Gastrocnemius medialis (tissue), 4 donors: ENCODE measurements around the gene DMRT1. TPM values are rescaled to one million over a fixed set of nuclear protein-coding genes. Genes with fewer than 3 reads are reported as not detected.

Experiments used
- ATAC-seq, 2 donors: fragments of 150-250 bp; one replicate each; pipeline ENCODE4 v1.9.1; 2016
- DNase-seq, 2 donors: peaks; one replicate each; pipeline ENCODE4 v3.0.0-alpha.2; 2019
- H3K27ac ChIP-seq, 4 donors: fragments of 200-600 bp; sonication (generic); 1 replicate in 1 of 4; 2 replicates in 3 of 4; pipeline ENCODE4 v1.5.1; 2016 to 2018; ENCODE audit warnings: mild to moderate bottlenecking in 2 of 4, moderate library complexity in 1 of 4
- H3K27me3 ChIP-seq, 3 donors: fragments of 200-600 bp; sonication (generic) in 2 of 3; 1 replicate in 1 of 3; 2 replicates in 2 of 3; pipeline versions ENCODE4 v1.5.1 to v1.6.0; 2016 to 2019; ENCODE audit warnings: mild to moderate bottlenecking in 1 of 3, moderate library complexity in 1 of 3
- H3K36me3 ChIP-seq, 2 donors: fragments of 200-600 bp; sonication (generic) in 1 of 2; one replicate each; pipeline ENCODE4 v1.5.1; 2017 to 2018
- H3K4me1 ChIP-seq, 2 donors: fragments of 200-600 bp; sonication (generic) in 1 of 2; one replicate each; pipeline ENCODE4 v1.5.1; 2016 to 2017; ENCODE audit warnings: mild to moderate bottlenecking in 2 of 2
- H3K4me3 ChIP-seq, 4 donors: fragments of 200-600 bp; sonication (generic) in 3 of 4; 1 replicate in 1 of 4; 2 replicates in 3 of 4; pipeline ENCODE4 v1.5.1; 2016 to 2019; ENCODE audit warnings: mild to moderate bottlenecking in 2 of 4
- H3K9me3 ChIP-seq, 3 donors: fragments of 200-600 bp; sonication (generic) in 2 of 3; 1 replicate in 1 of 3; 2 replicates in 2 of 3; pipeline ENCODE4 v1.5.1; 2016 to 2019
- POLR2A ChIP-seq, 2 donors: fragments of 450-650 bp; IDR thresholded peaks; one replicate each; pipeline ENCODE4 v1.6.1; 2017; ENCODE audit warnings: antibody characterized with exemption in 2 of 2, mild to moderate bottlenecking in 2 of 2, moderate library complexity in 2 of 2
- in situ Hi-C, 4 donors: fragments of 200-750 bp; cut with MboI; loops; one replicate each; pipeline versions ENCODE4 v1.15.0 to v1.8.0; 2017; ENCODE audit warnings: low sequenced_read_pairs in 4 of 4
- intact Hi-C: fragments of 100-400 bp; cut with DNase I; formaldehyde crosslinking; loops from one replicate; pipeline ENCODE4 v1.15.1; 2023; ENCODE audit warnings: low total_unique reads
- total RNA-seq, 4 donors: library from RNA; depleted of rRNA; stranded (reverse); fragments of >200 nt; gene quantifications; one replicate each; pipeline versions ENCODE4 v1.1.0 to v1.2.3, GENCODE V29; 2016
- TF ChIP-seq, protein P1 (sequence below), 5 experiments: fragments of 450-650 bp in 3 of 5; fragments of 200-600 bp in 2 of 5; sonication (generic) in 2 of 5; IDR thresholded peaks in 4 of 5; conservative IDR thresholded peaks in 1 of 5; 1 replicate in 4 of 5; 2 replicates in 1 of 5; pipeline ENCODE4 v1.5.1; 2016 to 2019; ENCODE audit warnings: antibody characterized with exemption in 5 of 5, mild to moderate bottlenecking in 3 of 5, moderate library complexity in 3 of 5

DMRT1 gene
- total RNA-seq, 4 donors from 2014 or later = 0.91 TPM; not detected in 3

DNA sequence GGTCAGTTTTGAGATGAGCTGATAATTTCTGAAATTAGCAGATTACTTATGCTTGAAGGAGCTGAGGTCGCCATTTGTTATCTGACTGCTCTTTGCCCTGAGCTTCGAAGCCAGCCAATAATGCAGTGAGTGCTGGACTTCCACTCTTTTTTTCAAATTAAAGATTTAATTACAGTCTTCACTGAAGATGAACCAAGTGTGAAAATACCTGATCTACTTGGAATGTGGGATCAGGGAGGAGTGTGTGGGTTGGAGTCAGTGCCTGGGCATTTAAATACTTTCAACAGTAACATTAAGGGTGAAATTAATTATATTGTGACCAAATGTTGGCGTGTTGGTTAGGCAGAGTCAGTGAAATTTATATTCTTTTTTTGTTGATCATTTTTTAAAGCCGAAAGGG is 111.0 kb downstream of the DMRT1 start:
- no peak for TF ChIP-seq POLR2A (IDR thresholded peaks at IDR 0.05)
- TF ChIP-seq, protein P1, sequence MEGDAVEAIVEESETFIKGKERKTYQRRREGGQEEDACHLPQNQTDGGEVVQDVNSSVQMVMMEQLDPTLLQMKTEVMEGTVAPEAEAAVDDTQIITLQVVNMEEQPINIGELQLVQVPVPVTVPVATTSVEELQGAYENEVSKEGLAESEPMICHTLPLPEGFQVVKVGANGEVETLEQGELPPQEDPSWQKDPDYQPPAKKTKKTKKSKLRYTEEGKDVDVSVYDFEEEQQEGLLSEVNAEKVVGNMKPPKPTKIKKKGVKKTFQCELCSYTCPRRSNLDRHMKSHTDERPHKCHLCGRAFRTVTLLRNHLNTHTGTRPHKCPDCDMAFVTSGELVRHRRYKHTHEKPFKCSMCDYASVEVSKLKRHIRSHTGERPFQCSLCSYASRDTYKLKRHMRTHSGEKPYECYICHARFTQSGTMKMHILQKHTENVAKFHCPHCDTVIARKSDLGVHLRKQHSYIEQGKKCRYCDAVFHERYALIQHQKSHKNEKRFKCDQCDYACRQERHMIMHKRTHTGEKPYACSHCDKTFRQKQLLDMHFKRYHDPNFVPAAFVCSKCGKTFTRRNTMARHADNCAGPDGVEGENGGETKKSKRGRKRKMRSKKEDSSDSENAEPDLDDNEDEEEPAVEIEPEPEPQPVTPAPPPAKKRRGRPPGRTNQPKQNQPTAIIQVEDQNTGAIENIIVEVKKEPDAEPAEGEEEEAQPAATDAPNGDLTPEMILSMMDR (IDR thresholded peaks at IDR 0.05 in 4 of 5, conservative IDR thresholded peaks at IDR 0.05 in 1 of 5) = no peak

GRCh38 chr9:959105-959504 is 117.6 kb downstream of the DMRT1 start:
- Histone ChIP-seq H3K36me3 (no peaks in the 10 kb centered on the region), H3K9me3 (no peaks in the 10 kb centered on the region), H3K4me1 (no peaks in the 10 kb centered on the region), H3K27ac (no peak overlapping the region), H3K4me3 (no peak overlapping the region), H3K27me3 (peaks cover 0 to 10% (median 0%) of the 10 kb centered on the region in 3 donors)
- in situ Hi-C loops = no loop called here
- ATAC-seq (no peak), DNase-seq (no peak)
- intact Hi-C loops = no loop called here
- TF ChIP-seq, protein P1 (IDR thresholded peaks at IDR 0.05 in 4 of 5, conservative IDR thresholded peaks at IDR 0.05 in 1 of 5) = no peak
- TF ChIP-seq POLR2A (IDR thresholded peaks at IDR 0.05) = no peak

More for the DNA sequence above, 111.0 kb downstream of the DMRT1 start:
- Histone ChIP-seq H3K27me3 (peaks cover 0 to 10% (median 7%) of the 10 kb centered on the region in 3 donors), H3K4me3 (no peak overlapping the region), H3K4me1 (no peaks in the 10 kb centered on the region), H3K36me3 (no peaks in the 10 kb centered on the region), H3K27ac (no peak overlapping the region), H3K9me3 (no peaks in the 10 kb centered on the region)
- in situ Hi-C loops = no loop called here
- ATAC-seq (no peak), DNase-seq (no peak)
- intact Hi-C loops = no loop called here

GRCh38 chr9:959914-960313 is 118.4 kb downstream of the DMRT1 start:
- no peak for ATAC-seq

DNA sequence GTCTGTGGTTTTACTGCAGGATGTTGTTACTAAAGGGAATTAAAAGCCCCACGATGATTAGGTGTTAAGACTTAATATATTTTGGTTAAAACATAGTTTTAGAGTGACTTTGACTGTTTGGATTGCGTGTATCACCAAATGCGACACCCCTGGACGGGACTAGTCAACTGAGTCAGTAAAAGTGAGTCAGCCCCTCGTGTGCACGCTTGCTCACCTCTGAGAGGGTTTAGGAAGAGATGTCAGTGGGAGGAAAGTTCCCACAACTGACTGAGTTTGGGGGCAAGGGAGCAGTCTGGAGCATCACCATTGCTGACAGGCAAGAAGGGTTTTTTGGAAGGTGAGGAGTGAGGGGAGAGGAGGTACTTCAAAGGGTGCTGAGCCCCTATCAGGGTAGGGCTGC is 120.5 kb downstream of the DMRT1 start:
- Histone ChIP-seq H3K36me3 (no peaks in the 10 kb centered on the region), H3K4me1 (no peaks in the 10 kb centered on the region), H3K9me3 (no peaks in the 10 kb centered on the region), H3K27me3 (peaks cover 0 to 14% (median 4%) of the 10 kb centered on the region in 3 donors), H3K4me3 (no peak overlapping the region), H3K27ac (no peak overlapping the region)
- TF ChIP-seq, protein P1 (IDR thresholded peaks at IDR 0.05 in 4 of 5, conservative IDR thresholded peaks at IDR 0.05 in 1 of 5) = no peak
- TF ChIP-seq POLR2A (IDR thresholded peaks at IDR 0.05) = no peak
- intact Hi-C loops = no loop called here
- DNase-seq (no peak), ATAC-seq (no peak)
- in situ Hi-C loops = no loop called here

More at GRCh38 chr9:959914-960313, 118.4 kb downstream of the DMRT1 start:
- DNase-seq = no peak
- Histone ChIP-seq H3K27ac (no peak overlapping the region), H3K4me1 (no peaks in the 10 kb centered on the region), H3K36me3 (no peaks in the 10 kb centered on the region), H3K9me3 (no peaks in the 10 kb centered on the region), H3K27me3 (peaks cover 0 to 13% (median 3%) of the 10 kb centered on the region in 3 donors), H3K4me3 (no peak overlapping the region)
- intact Hi-C loops = no loop called here
- in situ Hi-C loops = no loop called here
- TF ChIP-seq POLR2A (IDR thresholded peaks at IDR 0.05) = no peak
- TF ChIP-seq, protein P1 (IDR thresholded peaks at IDR 0.05 in 4 of 5, conservative IDR thresholded peaks at IDR 0.05 in 1 of 5) = no peak

DNA sequence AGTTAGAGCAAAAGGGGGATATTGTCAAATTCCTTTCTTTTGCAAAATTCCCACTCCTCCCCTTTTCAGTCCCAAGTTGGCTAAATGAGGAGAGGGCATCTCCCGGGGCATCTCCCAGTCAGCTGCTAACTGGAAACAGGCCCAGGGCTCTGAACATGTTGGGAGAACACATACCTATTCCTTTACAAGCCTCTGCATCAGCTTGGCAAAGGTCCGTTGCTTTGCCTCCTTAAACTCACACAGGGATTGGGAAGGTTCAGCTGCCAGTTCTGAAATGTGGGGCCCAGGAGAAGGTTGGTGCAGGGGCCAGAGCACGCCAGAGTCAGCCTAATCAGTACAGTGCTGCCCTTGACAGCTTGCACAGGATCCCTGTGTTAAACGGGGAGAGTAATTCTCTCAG is 124.0 kb downstream of the DMRT1 start:
- DNase-seq (no peak), ATAC-seq (no peak)
- Histone ChIP-seq H3K4me3 (no peak overlapping the region), H3K27me3 (peaks cover 21 to 42% (median 29%) of the 10 kb centered on the region in 3 donors), H3K4me1 (no peaks in the 10 kb centered on the region), H3K36me3 (no peaks in the 10 kb centered on the region), H3K27ac (no peak overlapping the region), H3K9me3 (no peaks in the 10 kb centered on the region)
- TF ChIP-seq POLR2A (IDR thresholded peaks at IDR 0.05) = no peak
- TF ChIP-seq, protein P1 (IDR thresholded peaks at IDR 0.05 in 4 of 5, conservative IDR thresholded peaks at IDR 0.05 in 1 of 5) = no peak
- in situ Hi-C loops (no loop called here), intact Hi-C loops (no loop called here)
